ENCODE data around the gene NFE2L3.
"Not testable (repeated sequence)": the region's sequence is repeated elsewhere in the genome, so short reads cannot be mapped to it uniquely, and the experiment has no call there.

DNA sequence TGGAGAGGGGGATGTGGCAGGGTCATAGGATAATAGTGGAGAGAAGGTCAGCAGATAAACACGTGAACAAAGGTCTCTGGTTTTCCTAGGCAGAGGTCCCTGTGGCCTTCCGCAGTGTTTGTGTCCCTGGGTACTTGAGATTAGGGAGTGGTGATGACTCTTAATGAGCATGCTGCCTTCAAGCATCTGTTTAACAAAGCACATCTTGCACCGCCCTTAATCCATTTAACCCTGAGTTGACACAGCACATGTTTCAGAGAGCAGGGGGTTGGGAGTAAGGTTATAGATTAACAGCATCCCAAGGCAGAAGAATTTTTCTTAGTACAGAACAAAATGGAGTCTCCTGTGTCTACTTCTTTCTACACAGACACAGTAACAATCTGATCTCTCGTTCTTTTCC is 23.9 kb downstream of the NFE2L3 start:
- TF ChIP-seq POLR2AphosphoS5, POLR2A, EP300 (IDR thresholded peaks at IDR 0.05): not testable (repeated sequence)
- TF ChIP-seq, protein P1, sequence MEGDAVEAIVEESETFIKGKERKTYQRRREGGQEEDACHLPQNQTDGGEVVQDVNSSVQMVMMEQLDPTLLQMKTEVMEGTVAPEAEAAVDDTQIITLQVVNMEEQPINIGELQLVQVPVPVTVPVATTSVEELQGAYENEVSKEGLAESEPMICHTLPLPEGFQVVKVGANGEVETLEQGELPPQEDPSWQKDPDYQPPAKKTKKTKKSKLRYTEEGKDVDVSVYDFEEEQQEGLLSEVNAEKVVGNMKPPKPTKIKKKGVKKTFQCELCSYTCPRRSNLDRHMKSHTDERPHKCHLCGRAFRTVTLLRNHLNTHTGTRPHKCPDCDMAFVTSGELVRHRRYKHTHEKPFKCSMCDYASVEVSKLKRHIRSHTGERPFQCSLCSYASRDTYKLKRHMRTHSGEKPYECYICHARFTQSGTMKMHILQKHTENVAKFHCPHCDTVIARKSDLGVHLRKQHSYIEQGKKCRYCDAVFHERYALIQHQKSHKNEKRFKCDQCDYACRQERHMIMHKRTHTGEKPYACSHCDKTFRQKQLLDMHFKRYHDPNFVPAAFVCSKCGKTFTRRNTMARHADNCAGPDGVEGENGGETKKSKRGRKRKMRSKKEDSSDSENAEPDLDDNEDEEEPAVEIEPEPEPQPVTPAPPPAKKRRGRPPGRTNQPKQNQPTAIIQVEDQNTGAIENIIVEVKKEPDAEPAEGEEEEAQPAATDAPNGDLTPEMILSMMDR (IDR thresholded peaks at IDR 0.05): not testable (repeated sequence)

Measured in suprapubic skin (tissue), 4 donors.